Tibial artery (tissue), 4 donors: ENCODE measurements around the gene DRD2.

Experiments
- DNase-seq, 2 donors: peaks; one replicate each; pipeline ENCODE4 v3.0.0-alpha.2; 2019
- H3K27ac ChIP-seq, 2 donors: fragments of 200-600 bp; sonication (generic) in 1 of 2; 1 replicate in 1 of 2; 2 replicates in 1 of 2; pipeline ENCODE4 v1.5.1; 2018 to 2019; ENCODE audit warnings: mild to moderate bottlenecking in 1 of 2
- H3K27me3 ChIP-seq, 2 donors: fragments of 200-600 bp; sonication (generic) in 1 of 2; one replicate each; pipeline versions ENCODE4 v1.5.1 to v1.6.0; 2016 to 2019
- H3K36me3 ChIP-seq, 3 donors: fragments of 200-600 bp; sonication (generic) in 2 of 3; one replicate each; pipeline ENCODE4 v1.5.1; 2016 to 2019; ENCODE audit warnings: mild to moderate bottlenecking in 2 of 3
- H3K4me1 ChIP-seq, 4 donors: fragments of 200-600 bp; sonication (generic) in 2 of 4; 1 replicate in 3 of 4; 2 replicates in 1 of 4; pipeline ENCODE4 v1.5.1; 2016 to 2019
- H3K4me3 ChIP-seq, 2 donors: fragments of 200-600 bp; sonication (generic) in 1 of 2; 1 replicate in 1 of 2; 2 replicates in 1 of 2; pipeline ENCODE4 v1.5.1; 2018 to 2019; ENCODE audit warnings: mild to moderate bottlenecking in 2 of 2
- H3K9me3 ChIP-seq, 3 donors: fragments of 200-600 bp; sonication (generic) in 1 of 3; one replicate each; pipeline ENCODE4 v1.5.1; 2016 to 2019
- CTCF ChIP-seq, 2 experiments: fragments of 200-600 bp in 1 of 2; fragments of 450-650 bp in 1 of 2; IDR thresholded peaks; one replicate each; pipeline ENCODE4 v1.5.1; 2017 to 2019; ENCODE audit warnings: antibody characterized with exemption in 2 of 2, mild to moderate bottlenecking in 1 of 2, moderate library complexity in 1 of 2
- intact Hi-C: fragments of 100-400 bp; cut with DNase I; formaldehyde crosslinking; loops from one replicate; pipeline ENCODE4 v1.15.0; 2023; ENCODE audit warnings: low total_unique reads

DRD2 gene

GRCh38 chr11:113467545-113467944 lies 7.7 kb downstream of the DRD2 start:
- no peaks in the 10 kb centered on the region for H3K36me3 ChIP-seq
- H3K4me3 ChIP-seq = no peak overlapping the region
- H3K4me1 ChIP-seq = no peaks in the 10 kb centered on the region
- intact Hi-C loops = no loop called here
- no peak for DNase-seq
- TF ChIP-seq CTCF (IDR thresholded peaks at IDR 0.05) = no peak
- peaks cover 0 to 41% of the 10 kb centered on the region in 2 donors for H3K27me3 ChIP-seq
- no peaks in the 10 kb centered on the region for H3K9me3 ChIP-seq
- no peak overlapping the region for H3K27ac ChIP-seq

- H3K9me3 ChIP-seq = no peaks in the 10 kb centered on the region
- intact Hi-C loops = no loop called here
Measured at GRCh38 chr11:113465786-113466185, 9.4 kb downstream of the DRD2 start.

GRCh38 chr11:113464416-113464815 lies 10.8 kb downstream of the DRD2 start:
- H3K27me3 ChIP-seq = peaks cover 0 to 30% of the 10 kb centered on the region in 2 donors
- H3K27ac ChIP-seq = no peak overlapping the region
- no peaks in the 10 kb centered on the region for H3K36me3 ChIP-seq
- intact Hi-C loops = no loop called here
- H3K9me3 ChIP-seq = no peaks in the 10 kb centered on the region
- no peak for DNase-seq
- no peaks in the 10 kb centered on the region for H3K4me1 ChIP-seq
- TF ChIP-seq CTCF (IDR thresholded peaks at IDR 0.05) = no peak
- no peak overlapping the region for H3K4me3 ChIP-seq

More at GRCh38 chr11:113465786-113466185, 9.4 kb downstream of the DRD2 start:
- no peak for DNase-seq
- Histone ChIP-seq H3K27ac (no peak overlapping the region), H3K36me3 (no peaks in the 10 kb centered on the region), H3K4me3 (no peak overlapping the region), H3K27me3 (peaks cover 0 to 36% of the 10 kb centered on the region in 2 donors), H3K4me1 (no peaks in the 10 kb centered on the region)
- TF ChIP-seq CTCF (IDR thresholded peaks at IDR 0.05) = no peak

GRCh38 chr11:113462830-113463229 lies 12.4 kb downstream of the DRD2 start:
- no peaks in the 10 kb centered on the region for H3K4me1 ChIP-seq
- no peak overlapping the region for H3K27ac ChIP-seq
- peaks cover 0 to 21% of the 10 kb centered on the region in 2 donors for H3K27me3 ChIP-seq
- intact Hi-C loops = no loop called here
- H3K9me3 ChIP-seq = no peaks in the 10 kb centered on the region
- no peak for DNase-seq
- no peaks in the 10 kb centered on the region for H3K36me3 ChIP-seq
- TF ChIP-seq CTCF (IDR thresholded peaks at IDR 0.05) = no peak
- H3K4me3 ChIP-seq = no peak overlapping the region

- H3K36me3 ChIP-seq = no peaks in the 10 kb centered on the region
- H3K4me3 ChIP-seq = no peak overlapping the region
- no peaks in the 10 kb centered on the region for H3K4me1 ChIP-seq
- no peak for TF ChIP-seq CTCF (IDR thresholded peaks at IDR 0.05)
- H3K9me3 ChIP-seq = no peaks in the 10 kb centered on the region
- intact Hi-C loops = no loop called here
- DNase-seq = no peak
- H3K27me3 ChIP-seq = peaks cover 0 to 25% of the 10 kb centered on the region in 2 donors
- no peak overlapping the region for H3K27ac ChIP-seq
Measured at GRCh38 chr11:113461639-113462038, 13.6 kb downstream of the DRD2 start.

- H3K4me1 ChIP-seq = no peaks in the 10 kb centered on the region
- no peak for TF ChIP-seq CTCF (IDR thresholded peaks at IDR 0.05)
- H3K36me3 ChIP-seq = no peaks in the 10 kb centered on the region
- H3K27me3 ChIP-seq = peaks cover 0 to 25% of the 10 kb centered on the region in 2 donors
- no peaks in the 10 kb centered on the region for H3K9me3 ChIP-seq
- H3K27ac ChIP-seq = no peak overlapping the region
- intact Hi-C loops = no loop called here
- no peak for DNase-seq
- H3K4me3 ChIP-seq = no peak overlapping the region
Measured at GRCh38 chr11:113460469-113460868, 14.7 kb downstream of the DRD2 start.
